PC-3 (cell line): Measurements from ENCODE around the gene AIM2. TPM values are rescaled to one million over a fixed set of nuclear protein-coding genes. Genes with fewer than 3 reads are reported as not detected.

Source experiments
- ATAC-seq: fragments of 200-7000 bp; cut with Tn5 transposase; 2 replicates; pipeline ENCODE4 v1.9.1; 2020; ENCODE audit warnings: mild to moderate bottlenecking, moderate library complexity
- BruUV-seq: library from RNA; stranded (reverse); fragments of 400-500 nt; replicated peaks from 2 replicates; lab custom pipeline; 2021; lab: Mats Ljungman, UMichigan
- CTCF ChIA-PET: fragments of 300-600 bp; sonication (Branson Sonifier 250); formaldehyde crosslinking; loops from one replicate; lab custom pipeline; 2022; ENCODE audit warnings: antibody characterized with exemption; lab: Charles Lee
- POLR2A ChIA-PET: fragments of 300-600 bp; sonication (Branson Sonifier 250); formaldehyde crosslinking; loops from one replicate; lab custom pipeline; 2022; ENCODE audit warnings: antibody characterized with exemption; ENCODE audit not compliant: unreplicated experiment; lab: Charles Lee
- DNase-seq: peaks from one replicate; pipeline ENCODE4 v3.0.0-alpha.2; 2015
- H2AFZ ChIP-seq: fragments of 300-600 bp; sonication (generic); 2 replicates; pipeline ENCODE4 v1.6.0; 2016; ENCODE audit warnings: antibody characterized with exemption, low read length
- H3F3A ChIP-seq: fragments of 300-600 bp; sonication (generic); one replicate; pipeline ENCODE4 v1.6.0; 2017; ENCODE audit warnings: antibody characterized with exemption, low read length, control low read depth, mild to moderate bottlenecking; ENCODE audit not compliant: unreplicated experiment
- H3K27ac ChIP-seq: fragments of 300-600 bp; sonication (generic); 2 replicates; pipeline ENCODE4 v1.5.1; 2016; ENCODE audit warnings: mild to moderate bottlenecking, low read length
- H3K27me3 ChIP-seq: fragments of 300-600 bp; sonication (generic); 2 replicates; pipeline ENCODE4 v1.6.1; 2016; ENCODE audit warnings: low read length, mixed read lengths
- H3K36me3 ChIP-seq: fragments of 300-600 bp; sonication (generic); 2 replicates; pipeline ENCODE4 v1.6.1; 2016; ENCODE audit warnings: low read depth, mixed run types, low read length, mixed read lengths
- H3K4me1 ChIP-seq: fragments of 300-600 bp; sonication (generic); 2 replicates; pipeline ENCODE4 v1.5.1; 2016; ENCODE audit warnings: low read length; ENCODE audit not compliant: insufficient read depth
- H3K4me2 ChIP-seq: fragments of 300-600 bp; sonication (generic); 2 replicates; pipeline ENCODE4 v1.6.0; 2016; ENCODE audit warnings: low read length
- H3K4me3 ChIP-seq: fragments of 300-600 bp; sonication (generic); 2 replicates; pipeline ENCODE4 v1.5.1; 2016; ENCODE audit warnings: mild to moderate bottlenecking, low read length, mixed read lengths
- H3K79me2 ChIP-seq: fragments of 300-600 bp; sonication (generic); 2 replicates; pipeline ENCODE4 v1.6.1; 2017; ENCODE audit warnings: low read length, mixed read lengths
- H3K9ac ChIP-seq: fragments of 300-600 bp; sonication (generic); 2 replicates; pipeline ENCODE4 v1.6.0; 2016; ENCODE audit warnings: mild to moderate bottlenecking, low read length
- H3K9me2 ChIP-seq: fragments of 300-600 bp; sonication (generic); replicated peaks from 2 replicates; pipeline ENCODE4 v1.6.1; 2016; ENCODE audit warnings: mixed run types, low read length, mixed read lengths
- H3K9me3 ChIP-seq: fragments of 300-600 bp; sonication (generic); 2 replicates; pipeline ENCODE4 v1.6.1; 2016; ENCODE audit warnings: low read length, mixed read lengths
- H4K20me1 ChIP-seq: fragments of 300-600 bp; sonication (generic); 2 replicates; pipeline ENCODE4 v1.6.1; 2016; ENCODE audit warnings: low read length, mixed read lengths
- CTCF ChIP-seq: fragments of 300-600 bp; sonication (generic); conservative IDR thresholded peaks from 2 replicates; pipeline ENCODE4 v1.5.1; 2017; ENCODE audit warnings: antibody characterized with exemption, low read depth, mild to moderate bottlenecking, low read length
- EZH2 ChIP-seq: fragments of 300-600 bp; sonication (generic); IDR thresholded peaks from one replicate; pipeline ENCODE4 v1.6.1; 2017; ENCODE audit warnings: antibody characterized with exemption, mild to moderate bottlenecking, low read length; ENCODE audit not compliant: unreplicated experiment
- EZH2phosphoT487 ChIP-seq: fragments of 300-600 bp; sonication (generic); IDR thresholded peaks from 2 replicates; pipeline ENCODE4 v1.6.1; 2018; ENCODE audit warnings: mild to moderate bottlenecking, antibody characterized with exemption, low read length, borderline replicate concordance
- intact Hi-C: fragments of 100-400 bp; cut with micrococcal nuclease; formaldehyde crosslinking; loops from 2 replicates; pipeline ENCODE4 v1.9.0; 2023
- total RNA-seq: library from RNA; depleted of rRNA; stranded (reverse); fragments of >200 nt; gene quantifications from 2 replicates; pipeline ENCODE4 v1.2.3, GENCODE V29; 2014

The AIM2 gene
- total RNA-seq, 1 experiment from 2014 or later: not detected

DNA sequence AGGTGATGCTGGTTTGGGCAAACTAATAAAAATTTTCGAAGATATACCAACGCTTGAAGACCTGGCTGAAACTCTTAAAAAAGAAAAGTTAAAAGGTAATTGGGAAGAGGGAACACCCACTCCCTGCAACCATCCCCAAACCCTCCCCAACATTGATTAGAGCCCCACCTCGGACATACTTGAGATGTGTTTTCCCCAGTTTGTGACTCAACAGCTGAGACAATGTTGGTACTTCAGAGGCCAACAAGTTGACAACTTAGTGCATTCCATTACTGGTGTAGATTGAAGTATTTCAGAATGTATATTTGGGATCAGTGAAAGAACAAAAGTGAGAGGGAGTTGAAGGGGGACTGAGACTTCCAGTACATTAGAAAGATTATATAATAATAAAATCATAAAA lies 61.7 kb downstream of the AIM2 start:
- ChIA-PET CTCF (no interaction called here), POLR2A (no interaction called here)

GRCh38 chr1:159014003-159014571 lies 62.5 kb downstream of the AIM2 start:
- POLR2A ChIA-PET: no interaction called here
- CTCF ChIA-PET: no interaction called here

More for the DNA sequence above, 61.7 kb downstream of the AIM2 start:
- Histone ChIP-seq H3K79me2 (no peaks in the 10 kb centered on the region), H3K4me1 (no peaks in the 10 kb centered on the region), H3K36me3 (no peaks in the 10 kb centered on the region), H3K9me3 (no peaks in the 10 kb centered on the region), H2AFZ (no peak overlapping the region), H3F3A (no peaks in the 10 kb centered on the region), H3K9me2 (no peaks in the 10 kb centered on the region), H3K27me3 (0 out of 2 replicates have a peak, but pooled peaks cover 3% of the 10 kb centered on the region), H4K20me1 (no peaks in the 10 kb centered on the region), H3K4me3 (no peak overlapping the region), H3K27ac (no peak overlapping the region), H3K9ac (no peak overlapping the region), H3K4me2 (no peak overlapping the region)
- no peak for TF ChIP-seq CTCF
- no peak for TF ChIP-seq EZH2phosphoT487
- no peak for TF ChIP-seq EZH2
- intact Hi-C loops: loop anchor here (5.0 kb wide), 1 partner anchor 42 kb away; no protein-coding TSS in a partner anchor
- ATAC-seq: no peak
- no TSS peak for BruUV-seq
- no peak for DNase-seq

More at GRCh38 chr1:159014003-159014571, 62.5 kb downstream of the AIM2 start:
- H3K4me2 ChIP-seq: no peak overlapping the region
- H3K27ac ChIP-seq: no peak overlapping the region
- H3K4me1 ChIP-seq: 0 out of 2 replicates have a peak, but pooled peaks cover 3% of the 10 kb centered on the region
- DNase-seq (no peak), ATAC-seq (no peak)
- no peaks in the 10 kb centered on the region for H4K20me1 ChIP-seq
- intact Hi-C loops: loop anchor here (5.0 kb wide), 1 partner anchor 43 kb away; no protein-coding TSS in a partner anchor
- TF ChIP-seq EZH2phosphoT487 (no peak), CTCF (no peak), EZH2 (no peak)
- no peak overlapping the region for H3K4me3 ChIP-seq
- no TSS peak for BruUV-seq
- H3F3A ChIP-seq: no peaks in the 10 kb centered on the region
- no peaks in the 10 kb centered on the region for H3K36me3 ChIP-seq
- no peak overlapping the region for H3K9ac ChIP-seq
- no peaks in the 10 kb centered on the region for H3K79me2 ChIP-seq
- no peak overlapping the region for H2AFZ ChIP-seq
- H3K9me2 ChIP-seq: no peaks in the 10 kb centered on the region
- no peaks in the 10 kb centered on the region for H3K9me3 ChIP-seq
- H3K27me3 ChIP-seq: no peaks in the 10 kb centered on the region
